GM12878 (cell line): ENCODE results near the gene CANX. TPM values are rescaled to one million over a fixed set of nuclear protein-coding genes. Genes with fewer than 3 reads are reported as not detected.

ENCODE experiments used
- CEBPZ ChIP-seq: fragments of 150-350 bp; IDR thresholded peaks from 2 replicates; pipeline ENCODE4 v1.6.1; 2016; ENCODE audit warnings: low read depth, low read length
- NKRF ChIP-seq: fragments of 450-650 bp; conservative IDR thresholded peaks from 2 replicates; pipeline ENCODE4 v1.6.1; 2017; ENCODE audit warnings: mild to moderate bottlenecking, moderate library complexity
- NRF1 ChIP-seq: conservative IDR thresholded peaks from 2 replicates; pipeline ENCODE4 v1.6.1; 2011; ENCODE audit warnings: mild to moderate bottlenecking, low read depth, low read length, improper control_type of control experiment
- PBX3 ChIP-seq: IDR thresholded peaks from 2 replicates; pipeline ENCODE4 v1.6.1; 2011; ENCODE audit warnings: mild to moderate bottlenecking, low read depth, low read length, moderate library complexity; ENCODE audit not compliant: insufficient replicate concordance
- PML ChIP-seq: IDR thresholded peaks from 2 replicates; pipeline ENCODE4 v1.6.1; 2012; ENCODE audit warnings: low read length, inconsistent platforms
- POLR2AphosphoS2 ChIP-seq: IDR thresholded peaks from 2 replicates; pipeline ENCODE4 v1.6.1; 2011; ENCODE audit warnings: low read depth, mild to moderate bottlenecking, low read length, improper control_type of control experiment, moderate library complexity
- RELB ChIP-seq: fragments of 450-650 bp; IDR thresholded peaks from 2 replicates; pipeline ENCODE4 v1.6.1; 2017; ENCODE audit warnings: low read depth, mild to moderate bottlenecking, moderate library complexity
- STAT1 ChIP-seq: fragments of 450-650 bp; conservative IDR thresholded peaks from 2 replicates; pipeline ENCODE4 v1.6.1; 2014; ENCODE audit warnings: antibody characterized with exemption, mild to moderate bottlenecking
- ZNF592 ChIP-seq: fragments of 450-650 bp; IDR thresholded peaks from 2 replicates; pipeline ENCODE4 v1.6.1; 2017; ENCODE audit warnings: mild to moderate bottlenecking, moderate library complexity
- ZNF687 ChIP-seq: fragments of 450-650 bp; IDR thresholded peaks from 2 replicates; pipeline ENCODE4 v1.6.1; 2017; ENCODE audit warnings: mild to moderate bottlenecking, moderate library complexity
- polyA plus RNA-seq, 11 experiments: library from polyadenylated mRNA; depleted of rRNA in 4 of 11; unstranded in 6 of 11; stranded (reverse) in 5 of 11; fragments of >200 nt; fragmentation: Nextera tagmentation in 4 of 11; fragmentation: Illumina TruSeq in 1 of 11; extraction: Ambion mirVana in 4 of 11; extraction: Trizol in 1 of 11; gene quantifications; 1 replicate in 1 of 11; 2 replicates in 10 of 11; pipeline versions ENCODE4 v1.2.1 to v1.2.3, GENCODE V29; 2011 to 2016; ENCODE audit warnings: inconsistent platforms in 2 of 11, missing spikeins in 2 of 11, low read depth in 1 of 11
- total RNA-seq, 4 experiments: library from RNA; depleted of rRNA in 3 of 4; stranded (reverse); fragments of >200 nt in 3 of 4; fragmentation: Illumina TruSeq in 1 of 4; extraction: Trizol in 1 of 4; gene quantifications; 2 replicates each; pipeline versions ENCODE4 v1.2.1 to v1.2.3, GENCODE V29; 2013 to 2021

Gene CANX
- total and polyA plus RNA-seq, 10 of the 15 experiments (the other 5 are each of a cell fraction or from before 2014, with no cell fraction given) = 78.2 to 602 (median 412) TPM

GRCh38 chr5:179678223-179679013 lies 20.3 kb upstream of the CANX start (continued):
- TF ChIP-seq ZNF687 (no peak; the same call in 1 of the 2 replicates), ZNF592 (no peak), PBX3 (no peak), POLR2AphosphoS2 (peak; percentile 81; the same call in 1 of the 2 replicates), NRF1 (peak; percentile 99), CEBPZ (no peak), STAT1 (peak; percentile 16; the same call in 1 of the 2 replicates), NKRF (peak; percentile 35; the same call in 1 of the 2 replicates), RELB (no peak), PML (peak; percentile 88)
